CD14-positive monocyte (primary cell): ENCODE data around the gene DDX39A. TPM values are rescaled to one million over a fixed set of nuclear protein-coding genes. Genes with fewer than 3 reads are reported as not detected.

ENCODE experiments used
- DNase-seq, 3 donors: peaks; one replicate each; pipeline ENCODE4 v3.0.0-alpha.2; 2011 to 2022
- H2AFZ ChIP-seq: 2 replicates; pipeline ENCODE4 v1.6.0; 2012; ENCODE audit warnings: mild to moderate bottlenecking, low read depth, low read length, inconsistent platforms; ENCODE audit not compliant: insufficient read depth, poor library complexity, severe bottlenecking
- H3K27ac ChIP-seq, 2 donors: 1 replicate in 1 of 2; 2 replicates in 1 of 2; pipeline ENCODE4 v1.5.1; 2012 to 2013; ENCODE audit warnings: low read length in 2 of 2, control low read depth in 1 of 2, inconsistent platforms in 1 of 2, low read depth in 1 of 2, mild to moderate bottlenecking in 1 of 2
- H3K27me3 ChIP-seq, 2 donors: one replicate each; pipeline versions ENCODE4 v1.6.0 to v1.6.1; 2011 to 2013; ENCODE audit warnings: low read length in 2 of 2; ENCODE audit not compliant: control insufficient read depth in 2 of 2, insufficient read depth in 2 of 2
- H3K36me3 ChIP-seq, 2 donors: replicated peaks in 1 of 2; 1 replicate in 1 of 2; 2 replicates in 1 of 2; pipeline versions ENCODE4 v1.5.1 to v1.6.1; 2012 to 2013; ENCODE audit warnings: low read length in 2 of 2, control low read depth in 1 of 2, inconsistent platforms in 1 of 2, mild to moderate bottlenecking in 1 of 2; ENCODE audit not compliant: insufficient read depth in 2 of 2, control insufficient read depth in 1 of 2
- H3K4me1 ChIP-seq, 2 donors: 1 replicate in 1 of 2; 2 replicates in 1 of 2; pipeline versions ENCODE4 v1.5.1 to v1.6.1; 2012 to 2013; ENCODE audit warnings: low read length in 2 of 2, control low read depth in 1 of 2, inconsistent platforms in 1 of 2, mild to moderate bottlenecking in 1 of 2, moderate library complexity in 1 of 2; ENCODE audit not compliant: insufficient read depth in 2 of 2, control insufficient read depth in 1 of 2
- H3K4me2 ChIP-seq: replicated peaks from 2 replicates; pipeline ENCODE3; 2012; ENCODE audit warnings: low read length, moderate library complexity, mild to moderate bottlenecking; ENCODE audit not compliant: poor library complexity, severe bottlenecking; ENCODE audit errors: extremely low read depth
- H3K4me3 ChIP-seq, 3 experiments: fragments of 200-600 bp in 1 of 3; sonication (generic) in 1 of 3; replicated peaks in 1 of 3; 1 replicate in 2 of 3; 2 replicates in 1 of 3; pipeline ENCODE4 v1.5.1; 2011 to 2013; ENCODE audit warnings: low read length in 3 of 3, mild to moderate bottlenecking in 3 of 3, control low read depth in 2 of 3, low read depth in 2 of 3, inconsistent platforms in 1 of 3, moderate library complexity in 1 of 3
- H3K79me2 ChIP-seq: 2 replicates; pipeline ENCODE4 v1.6.0; 2012; ENCODE audit warnings: mild to moderate bottlenecking, control low read depth, inconsistent platforms, low read length, moderate library complexity; ENCODE audit not compliant: insufficient read depth
- H3K9ac ChIP-seq: 2 replicates; pipeline ENCODE4 v1.6.0; 2017; ENCODE audit warnings: low read length, mild to moderate bottlenecking; ENCODE audit not compliant: insufficient read depth, poor library complexity, severe bottlenecking
- H3K9me3 ChIP-seq, 2 donors: replicated peaks in 1 of 2; 1 replicate in 1 of 2; 2 replicates in 1 of 2; pipeline versions ENCODE4 v1.5.1 to v1.6.1; 2012 to 2013; ENCODE audit warnings: low read length in 2 of 2, control low read depth in 1 of 2; ENCODE audit not compliant: control insufficient read depth in 1 of 2, insufficient read depth in 1 of 2
- H4K20me1 ChIP-seq: 2 replicates; pipeline ENCODE4 v1.6.0; 2012; ENCODE audit warnings: mild to moderate bottlenecking, low read length, control low read depth, moderate library complexity; ENCODE audit not compliant: insufficient read depth
- H3K27ac Mint-ChIP-seq, 7 donors: one replicate each; pipeline ENCODE4 v1.8.0; 2020; ENCODE audit warnings: mild to moderate bottlenecking in 7 of 7, mixed read lengths in 7 of 7, moderate library complexity in 6 of 7, inconsistent platforms in 2 of 7
- H3K27me3 Mint-ChIP-seq, 3 donors: one replicate each; pipeline ENCODE4 v1.8.0; 2021 to 2022; ENCODE audit warnings: low read depth in 3 of 3, mild to moderate bottlenecking in 3 of 3, mixed read lengths in 3 of 3, moderate library complexity in 3 of 3, inconsistent platforms in 1 of 3
- H3K36me3 Mint-ChIP-seq, 2 donors: one replicate each; pipeline ENCODE4 v1.8.0; 2020; ENCODE audit warnings: mixed read lengths in 2 of 2, inconsistent platforms in 1 of 2, mild to moderate bottlenecking in 1 of 2
- H3K4me1 Mint-ChIP-seq: one replicate; pipeline ENCODE4 v1.8.0; 2020; ENCODE audit warnings: mild to moderate bottlenecking, mixed read lengths
- H3K4me3 Mint-ChIP-seq, 2 donors: one replicate each; pipeline ENCODE4 v1.8.0; 2020; ENCODE audit warnings: mild to moderate bottlenecking in 2 of 2, mixed read lengths in 2 of 2, moderate library complexity in 1 of 2
- H3K9me3 Mint-ChIP-seq, 7 donors: one replicate each; pipeline ENCODE4 v1.8.0; 2020 to 2022; ENCODE audit warnings: mixed read lengths in 7 of 7, mild to moderate bottlenecking in 6 of 7, moderate library complexity in 6 of 7, inconsistent platforms in 2 of 7
- CTCF ChIP-seq: fragments of 200-600 bp; IDR thresholded peaks from one replicate; pipeline ENCODE4 v1.8.0; 2022; ENCODE audit warnings: antibody characterized with exemption, mild to moderate bottlenecking
- WGBS: methylation state at CpG from one replicate; pipeline ENCODE4 v1.1.5; 2013; ENCODE audit warnings: missing lambda C conversion rate; ENCODE audit not compliant: insufficient coverage; 5-methylcytosine and 5-hydroxymethylcytosine counted together
- intact Hi-C, 2 donors: fragments of 100-400 bp; cut with micrococcal nuclease; formaldehyde crosslinking; loops; one replicate each; pipeline versions ENCODE4 v1.15.0 to v1.15.1; 2023
- polyA plus RNA-seq, 3 donors: library from polyadenylated mRNA; depleted of rRNA in 1 of 3; unstranded in 2 of 3; stranded (reverse) in 1 of 3; fragments of 300-500 nt in 2 of 3; fragments of >200 nt in 1 of 3; fragmentation: Illumina TruSeq in 2 of 3; gene quantifications; 1 replicate in 2 of 3; 2 replicates in 1 of 3; pipeline ENCODE4 v1.2.3, GENCODE V29; 2012 to 2021

DDX39A gene
- polyA plus RNA-seq, 3 donors = 78.7 to 187 (median 83.5) TPM

- Mint-ChIP-seq H3K4me1 (peaks cover 80% of the 10 kb centered on the region), H3K27ac (peak overlapping the region; percentile 97 to 99 (median 98)), H3K36me3 (peaks cover 0 to 2% of the 10 kb centered on the region in 2 donors), H3K4me3 (peak overlapping the region; percentile 72 to 86), H3K9me3 (peaks cover 0 to 2% (median 0%) of the 10 kb centered on the region in 7 donors), H3K27me3 (peaks cover 0 to 6% (median 0%) of the 10 kb centered on the region in 3 donors)
- Histone ChIP-seq H3K79me2 (no peaks in the 10 kb centered on the region), H3K4me2 (peak overlapping the region; percentile 68), H4K20me1 (no peaks in the 10 kb centered on the region), H3K36me3 (no peaks in the 10 kb centered on the region), H3K4me3 (peak overlapping the region; percentile 0 to 66 (median 4)), H3K4me1 (peaks cover 93% of the 10 kb centered on the region in 2 donors), H2AFZ (no peak overlapping the region), H3K27me3 (no peaks in the 10 kb centered on the region), H3K9ac (peak overlapping the region; percentile 78), H3K9me3 (no peaks in the 10 kb centered on the region), H3K27ac (peak overlapping the region; percentile 82 to 97)
- 0% methylated on average over 7 of the region's 19 CpGs for whole genome bisulfite sequencing
- no peak for TF ChIP-seq CTCF
- intact Hi-C loops = loop anchor here in 1 of 2 donors (2.0 to 10.0 kb wide), 2 partner anchors 14 to 414 kb away; no protein-coding TSS in a partner anchor
- DNase-seq = peak; percentile 65 to 83 (median 79)
Observed at GRCh38 chr19:14370169-14370939, 48.8 kb downstream of the DDX39A start.

GRCh38 chr19:14369399-14370168 is 49.6 kb downstream of the DDX39A start:
- H3K9ac ChIP-seq = peak overlapping the region; percentile 78

More at GRCh38 chr19:14369399-14370168, 49.6 kb downstream of the DDX39A start:
- Mint-ChIP-seq H3K27me3 (peaks cover 0 to 6% (median 0%) of the 10 kb centered on the region in 3 donors), H3K4me1 (peaks cover 78% of the 10 kb centered on the region), H3K27ac (peak overlapping the region; percentile 97 to 99 (median 98)), H3K36me3 (peaks cover 0 to 2% of the 10 kb centered on the region in 2 donors), H3K4me3 (peak overlapping the region; percentile 72 to 86), H3K9me3 (peaks cover 0 to 2% (median 0%) of the 10 kb centered on the region in 7 donors)
- H3K4me3 ChIP-seq = peak overlapping the region in 2 of 3 experiments; percentile 0 to 66
- peaks cover 87 to 88% of the 10 kb centered on the region in 2 donors for H3K4me1 ChIP-seq
- 76% methylated on average over 2 of the region's 19 CpGs for WGBS
- peak; percentile 79 to 93 (median 87) for DNase-seq
- no peaks in the 10 kb centered on the region for H3K9me3 ChIP-seq
- H3K4me2 ChIP-seq = peak overlapping the region; percentile 68
- no peaks in the 10 kb centered on the region for H3K79me2 ChIP-seq
- no peaks in the 10 kb centered on the region for H3K36me3 ChIP-seq
- no peak for TF ChIP-seq CTCF
- H2AFZ ChIP-seq = no peak overlapping the region
- no peaks in the 10 kb centered on the region for H4K20me1 ChIP-seq
- H3K27ac ChIP-seq = peak overlapping the region; percentile 82 to 97
- no peaks in the 10 kb centered on the region for H3K27me3 ChIP-seq
- intact Hi-C loops = loop anchor here in 1 of 2 donors (2.0 to 10.0 kb wide), 2 partner anchors 15 to 415 kb away; no protein-coding TSS in a partner anchor
